ENCODE data around the gene GALNT16. TPM values are rescaled to one million over a fixed set of nuclear protein-coding genes. Genes with fewer than 3 reads are reported as not detected.

GALNT16 gene
- total and polyA plus RNA-seq, 2 of the 8 experiments (the other 6 are each of a cell fraction or from before 2014, with no cell fraction given): 5.4 to 6.3 TPM

DNA sequence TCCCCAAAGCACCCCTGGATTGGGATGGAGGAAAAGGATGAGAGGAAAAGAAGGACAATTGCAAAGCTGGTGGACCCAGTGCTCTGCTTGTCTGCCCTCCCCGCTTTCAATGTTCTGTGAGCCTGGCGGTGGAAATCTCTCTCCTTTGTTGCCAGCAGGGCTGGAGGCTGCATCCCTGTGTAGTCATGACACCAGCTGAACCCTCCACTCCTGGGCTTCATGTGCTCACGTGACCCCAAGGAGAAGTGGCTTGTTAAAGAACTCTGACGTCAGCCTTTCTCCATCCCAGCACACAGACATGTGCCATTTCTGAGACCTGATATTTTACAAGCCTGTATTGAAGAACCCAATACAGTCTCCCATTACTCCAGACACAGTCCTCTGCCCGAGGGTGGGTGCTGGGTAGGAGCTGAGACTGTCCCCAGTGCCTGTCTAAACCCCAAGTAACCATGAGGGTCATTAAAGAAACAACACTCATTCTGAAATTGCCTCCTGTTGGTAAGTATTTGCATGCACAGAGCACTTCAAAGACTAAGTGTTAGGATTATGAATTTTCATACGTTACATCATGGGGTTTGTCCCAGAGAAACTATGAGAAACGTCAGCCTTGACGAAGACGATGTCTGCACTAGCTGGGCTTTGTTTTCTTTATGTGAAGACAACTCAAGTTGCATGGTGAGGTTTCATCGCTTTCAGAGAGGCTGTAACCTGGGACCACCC lies 21.7 kb downstream of the GALNT16 start:
- Histone ChIP-seq H3K23ac (ENCODE audit: insufficient read length) (no peak overlapping the region), H3K14ac (ENCODE audit: insufficient read length) (no peak overlapping the region), H2BK20ac (ENCODE audit: low read length) (no peak overlapping the region), H3K9ac (replicated peaks in 1 of 4; ENCODE audit: extremely low read depth in 1 of 4, low read depth in 3 of 4, low read length in 3 of 4) (no peak overlapping the region), H2BK12ac (ENCODE audit: low read depth, low read length) (no peak overlapping the region), H3K9me3 (ENCODE audit: insufficient read depth in 2 of 2, low read depth in 1 of 2, low read length in 1 of 2) (no peaks in the 10 kb centered on the region), H3K4ac (replicated peaks; ENCODE audit: insufficient read length, low read depth, low read length) (no peak overlapping the region), H3K79me1 (ENCODE audit: low read depth, low read length) (no peaks in the 10 kb centered on the region), H3K27me3 (replicated peaks in 1 of 4; ENCODE audit: control insufficient read depth in 3 of 4, extremely low read depth in 1 of 4, insufficient read depth in 3 of 4, low read length in 3 of 4) (no peaks in the 10 kb centered on the region), H3K4me2 (ENCODE audit: insufficient read depth in 1 of 2, low read depth in 2 of 2, low read length in 2 of 2) (no peak overlapping the region), H3K36me3 (ENCODE audit: control insufficient read depth in 2 of 4, insufficient read depth in 4 of 4, low read length in 3 of 4) (no peaks in the 10 kb centered on the region), H3K4me1 (replicated peaks in 1 of 4; ENCODE audit: control insufficient read depth in 3 of 4, insufficient read depth in 4 of 4, low read length in 3 of 4) (no peaks in the 10 kb centered on the region), H3K23me2 (ENCODE audit: low read depth, low read length) (no peaks in the 10 kb centered on the region), H3K18ac (ENCODE audit: extremely low read depth, low read length) (no peak overlapping the region), H4K91ac (replicated peaks; ENCODE audit: insufficient read length, low read length) (no peak overlapping the region), H2BK5ac (ENCODE audit: low read depth, low read length) (no peak overlapping the region), H3K4me3 (ENCODE audit: extremely low read depth in 1 of 4, insufficient read depth in 2 of 4, low read depth in 3 of 4, low read length in 4 of 4) (no peak overlapping the region), H2AK5ac (ENCODE audit: low read depth, low read length) (no peak overlapping the region), H2BK15ac (ENCODE audit: low read length) (no peak overlapping the region), H2BK120ac (replicated peaks; ENCODE audit: low read depth, low read length) (no peak overlapping the region), H4K5ac (ENCODE audit: insufficient read length, low read depth, low read length) (no peak overlapping the region), H4K8ac (ENCODE audit: extremely low read depth, insufficient read depth, low read length) (no peak overlapping the region), H3K79me2 (ENCODE audit: control insufficient read depth in 1 of 2, insufficient read depth in 2 of 2, low read length in 2 of 2) (no peaks in the 10 kb centered on the region), H3K27ac (ENCODE audit: low read depth, low read length) (no peak overlapping the region), H4K20me1 (replicated peaks in 1 of 2; ENCODE audit: control insufficient read depth in 1 of 2, insufficient read depth in 2 of 2, low read length in 2 of 2) (no peaks in the 10 kb centered on the region), H2AFZ (ENCODE audit: low read length) (no peak overlapping the region), H3K56ac (replicated peaks; ENCODE audit: insufficient read length, low read depth, low read length) (no peak overlapping the region)
- ChIA-PET CTCF (ENCODE audit: partially characterized antibody) (interaction anchor here (0.9 to 3.3 kb wide), 12 partner anchors 9 to 81 kb away, joined by 3 to 21 read pairs (median 6); no protein-coding TSS in a partner anchor), POLR2A (ENCODE audit: partially characterized antibody) (interaction anchor here (1.1 kb wide), 1 partner anchor 67 kb away, joined by 3 read pairs; no protein-coding TSS in a partner anchor)
- DNase-seq (ENCODE audit: low read depth in 1 of 2, low spot score in 2 of 2): no peak
- FAIRE-seq: no peak
- WGBS, 2 experiments (ENCODE audit: extremely low coverage in 1 of 2, insufficient coverage in 1 of 2, insufficient read length in 1 of 2, insufficient replicate concordance in 2 of 2, low coverage in 1 of 2, low lambda C conversion rate in 2 of 2, missing lambda C conversion rate in 1 of 2): 88% methylated on average over 10 of the region's 10 CpGs; no CpG with 5 or more reads in 1 of the 2 experiments
- TF ChIP-seq FOSL1 (IDR thresholded peaks at IDR 0.05; ENCODE audit: insufficient read depth, low read depth, low read length): no peak
- TF ChIP-seq EZH2 (IDR thresholded peaks at IDR 0.05; ENCODE audit: low read depth, low read length, severe bottlenecking): no peak
- no peak for TF ChIP-seq SP4 (IDR thresholded peaks at IDR 0.05; ENCODE audit: low read length)
- TF ChIP-seq GTF2F1 (IDR thresholded peaks at IDR 0.05; ENCODE audit: borderline replicate concordance, low read depth, low read length): no peak
- TF ChIP-seq CREB1 (IDR thresholded peaks at IDR 0.05): no peak
- no peak for TF ChIP-seq TEAD4 (IDR thresholded peaks at IDR 0.05; ENCODE audit: low read depth, low read length)
- no peak for TF ChIP-seq HDAC2 (IDR thresholded peaks at IDR 0.05; ENCODE audit: borderline replicate concordance in 1 of 2, low read depth in 2 of 2, low read length in 2 of 2)
- no peak for TF ChIP-seq CTBP2 (IDR thresholded peaks at IDR 0.05; ENCODE audit: borderline replicate concordance, insufficient read depth, insufficient read length, low read length)
- no peak for TF ChIP-seq EP300 (IDR thresholded peaks at IDR 0.05; ENCODE audit: borderline replicate concordance in 1 of 2, low read depth in 2 of 2, low read length in 2 of 2)
- no peak for TF ChIP-seq SIRT6 (IDR thresholded peaks at IDR 0.05; ENCODE audit: low read length)
- TF ChIP-seq TBP (IDR thresholded peaks at IDR 0.05; ENCODE audit: low read depth, low read length): no peak
- TF ChIP-seq SIX5 (IDR thresholded peaks at IDR 0.05; ENCODE audit: low read depth, low read length): no peak
- TF ChIP-seq TAF7 (optimal IDR thresholded peaks at IDR 0.05; ENCODE audit: borderline replicate concordance, low read depth, low read length): no peak

All from H1 (cell line).